Right lobe of liver (tissue), 6 donors: ENCODE data around the gene SLC2A4. TPM values are rescaled to one million over a fixed set of nuclear protein-coding genes. Genes with fewer than 3 reads are reported as not detected.

Source experiments
- ATAC-seq, 4 donors: fragments of 200-7000 bp; cut with Tn5 transposase; one replicate each; pipeline ENCODE4 v1.9.1; 2020; ENCODE audit warnings: mild to moderate bottlenecking in 4 of 4, moderate library complexity in 4 of 4
- DNase-seq, 3 donors: peaks; one replicate each; pipeline ENCODE4 v3.0.0-alpha.2; 2020
- H3K27ac ChIP-seq, 3 donors: fragments of 200-600 bp; one replicate each; pipeline ENCODE4 v1.8.0; 2022
- H3K27me3 ChIP-seq, 2 donors: fragments of 200-600 bp; one replicate each; pipeline ENCODE4 v1.8.0; 2022
- H3K36me3 ChIP-seq, 4 donors: fragments of 200-600 bp; sonication (generic) in 1 of 4; one replicate each; pipeline versions ENCODE4 v1.5.1 to v1.8.0; 2017 to 2022; ENCODE audit warnings: control low read depth in 1 of 4
- H3K4me1 ChIP-seq, 4 donors: fragments of 200-600 bp; sonication (generic) in 1 of 4; one replicate each; pipeline versions ENCODE4 v1.5.1 to v1.8.0; 2017 to 2022; ENCODE audit warnings: control low read depth in 1 of 4
- H3K4me3 ChIP-seq, 3 donors: fragments of 200-600 bp; one replicate each; pipeline ENCODE4 v1.8.0; 2022
- H3K9me3 ChIP-seq, 4 donors: fragments of 200-600 bp; sonication (generic) in 1 of 4; one replicate each; pipeline versions ENCODE4 v1.5.1 to v1.8.0; 2017 to 2022; ENCODE audit warnings: control low read depth in 1 of 4
- CTCF ChIP-seq, 4 donors: fragments of 200-600 bp in 3 of 4; fragments of 450-650 bp in 1 of 4; IDR thresholded peaks; one replicate each; pipeline versions ENCODE4 v1.5.1 to v1.8.0; 2016 to 2022; ENCODE audit warnings: antibody characterized with exemption in 4 of 4, mild to moderate bottlenecking in 2 of 4
- POLR2A ChIP-seq: fragments of 450-650 bp; IDR thresholded peaks from one replicate; pipeline ENCODE4 v1.6.1; 2017; ENCODE audit warnings: antibody characterized with exemption, mild to moderate bottlenecking
- WGBS: methylation state at CpG from one replicate; pipeline ENCODE4 v1.1.6; 2018; ENCODE audit warnings: low coverage, low lambda C conversion rate; ENCODE audit not compliant: insufficient coverage; ENCODE audit errors: missing lambda C conversion rate; 5-methylcytosine and 5-hydroxymethylcytosine counted together
- intact Hi-C, 2 donors: fragments of 100-400 bp; cut with DNase I; formaldehyde crosslinking; loops; one replicate each; pipeline versions ENCODE4 v1.11.2 to v1.14.1; 2022
- total RNA-seq, 6 experiments: library from RNA; depleted of rRNA in 2 of 6; stranded (reverse); fragments of >200 nt in 2 of 6; fragmentation: NEBNext Ultra II Directional in 3 of 6; extraction: Animal tissue kit (Norgen Biotek cat#: 25700) in 3 of 6; gene quantifications; one replicate each; pipeline versions ENCODE4 v1.1.0 to v1.2.4, GENCODE V29; 2016 to 2023
- donor health status: DM: no; HTN: yes; CAD: no.
- donor health status: DM: no; HTN: no; CAD: no.
- donor health status: DM: no; HTN: no; CAD: no.
- donor health status: DM: no; HTN: yes; CAD: no.
- donor health status: DM: no; HTN: yes; CAD: no.

Gene SLC2A4
- total RNA-seq, 6 experiments from 2014 or later: 0.66 to 2.1 (median 1.4) TPM

- peaks cover 0 to 5% (median 1%) of the 10 kb centered on the region in 4 donors for H3K4me1 ChIP-seq
- H3K36me3 ChIP-seq: no peaks in the 10 kb centered on the region
- no peaks in the 10 kb centered on the region for H3K27me3 ChIP-seq
- no peak overlapping the region for H3K27ac ChIP-seq
- no peak for TF ChIP-seq POLR2A
- H3K4me3 ChIP-seq: no peak overlapping the region
- DNase-seq (no peak), ATAC-seq (no peak)
- H3K9me3 ChIP-seq: no peaks in the 10 kb centered on the region
- intact Hi-C loops: no loop called here
- 95% methylated on average over 5 of the region's 7 CpGs for WGBS
Observed at GRCh38 chr17:7304179-7304578, 22.7 kb downstream of the SLC2A4 start.

DNA sequence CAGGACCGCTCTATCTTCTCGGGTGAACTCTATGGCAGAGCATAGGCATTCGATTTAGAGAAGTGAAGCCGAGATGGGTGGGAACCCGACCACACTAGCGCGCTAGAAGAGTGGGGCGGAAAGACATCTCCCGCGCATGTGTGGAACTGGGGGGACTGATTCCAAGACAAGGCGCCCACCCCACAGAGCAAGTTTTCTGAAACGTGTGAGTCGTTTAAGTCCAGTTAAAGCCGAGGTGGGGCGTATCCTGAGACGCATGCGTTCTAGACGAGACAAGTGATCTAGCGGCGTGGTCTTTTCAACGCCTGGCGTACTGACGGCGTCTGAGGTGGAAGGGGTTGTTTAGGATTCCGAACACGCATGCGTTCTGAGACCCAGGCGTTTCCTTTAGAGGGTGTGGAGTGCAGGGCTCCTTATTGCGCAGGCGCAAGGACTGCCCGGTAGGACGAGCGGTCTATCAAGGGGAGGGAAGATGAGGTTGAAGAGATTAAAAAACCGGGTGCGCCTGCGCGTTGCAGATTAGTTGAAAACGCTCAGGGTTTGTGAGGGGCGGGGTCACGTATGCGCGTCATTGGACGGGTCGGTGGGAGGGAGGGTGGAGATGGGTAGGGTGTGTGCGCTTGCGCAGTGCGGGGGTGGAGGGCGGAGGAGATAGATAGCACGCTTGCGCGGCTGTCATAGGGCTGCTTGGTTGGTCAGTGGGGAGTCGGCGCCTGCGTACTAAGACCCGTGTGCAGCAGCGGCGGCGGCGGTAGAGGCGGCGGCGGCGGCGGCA lies 25.6 kb downstream of the SLC2A4 start, which contains the start of gene EIF5A:
Gene EIF5A, plus strand, starts transcription at position 718 of the 775 bp plus-strand sequence. CDS start 2,008 bp downstream, outside the sequence.
- peak; percentile 88 to 91 (median 89) for ATAC-seq

DNA sequence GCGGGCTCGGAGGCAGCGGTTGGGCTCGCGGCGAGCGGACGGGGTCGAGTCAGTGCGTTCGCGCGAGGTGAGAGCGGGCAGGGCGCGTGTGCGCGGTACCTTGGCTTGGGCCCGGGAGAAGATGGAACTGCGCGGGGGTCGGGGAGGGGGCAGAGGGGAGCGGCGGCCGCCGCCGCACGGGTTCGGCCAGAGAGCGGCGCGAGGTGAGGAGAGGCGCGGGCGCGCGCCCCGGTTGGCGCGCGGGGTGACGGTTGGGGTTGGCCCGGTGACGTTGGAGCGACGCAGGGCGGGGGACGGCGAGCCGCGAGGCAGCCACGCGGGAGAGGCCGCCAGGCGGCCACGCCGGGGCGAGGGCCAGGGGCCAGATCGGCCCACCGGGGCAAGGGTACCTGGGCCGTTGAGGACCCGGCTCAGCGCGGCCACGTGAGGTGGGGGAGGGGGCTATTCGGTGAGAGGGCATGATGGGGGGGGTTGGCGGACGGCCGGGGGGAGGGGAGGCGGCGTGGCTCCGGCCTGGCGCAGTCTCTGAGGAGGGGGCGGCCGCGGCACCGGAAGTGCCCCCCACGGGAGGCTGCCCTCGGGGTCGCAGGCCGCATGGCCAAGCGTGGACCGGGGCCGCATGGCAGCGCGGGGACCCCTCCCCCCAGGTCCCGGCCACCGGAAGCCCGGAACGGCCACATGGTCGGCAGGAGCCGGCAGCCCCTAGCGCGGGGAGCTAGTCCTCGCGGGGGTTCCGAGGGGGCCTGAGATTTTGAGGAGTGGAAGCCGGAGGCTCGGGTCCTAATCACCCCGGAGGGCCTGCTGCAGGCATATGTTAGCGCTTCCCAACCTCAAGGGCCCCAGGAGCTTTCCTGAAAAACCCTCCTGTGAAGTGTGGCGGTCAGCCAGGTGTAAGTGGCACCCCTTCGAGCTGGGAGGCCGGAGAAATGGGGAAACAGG lies 26.4 kb downstream of the SLC2A4 start:
- DNase-seq (peak; percentile 67 to 70 (median 69)), ATAC-seq (peak in 2 of 4 donors; percentile 0 to 11)
- H3K4me3 ChIP-seq: peak overlapping the region; percentile 97 to 98 (median 97)
- intact Hi-C loops: no loop called here
- peaks cover 11 to 36% (median 25%) of the 10 kb centered on the region in 4 donors for H3K36me3 ChIP-seq
- no peaks in the 10 kb centered on the region for H3K27me3 ChIP-seq
- peaks cover 0 to 14% (median 7%) of the 10 kb centered on the region in 4 donors for H3K4me1 ChIP-seq
- no peaks in the 10 kb centered on the region for H3K9me3 ChIP-seq
- WGBS: 0% methylated on average over 4 of the region's 104 CpGs
- peak overlapping the region; percentile 76 to 93 (median 77) for H3K27ac ChIP-seq
- TF ChIP-seq CTCF (IDR thresholded peaks at IDR 0.05): no peak
- TF ChIP-seq POLR2A: no peak

More for the DNA sequence above, 25.6 kb downstream of the SLC2A4 start, which contains the start of gene EIF5A:
- intact Hi-C loops: no loop called here
- no peaks in the 10 kb centered on the region for H3K27me3 ChIP-seq
- WGBS: under 1% methylated on average over 47 of the region's 64 CpGs
- TF ChIP-seq POLR2A: peak; percentile 89
- TF ChIP-seq CTCF (IDR thresholded peaks at IDR 0.05): no peak
- H3K27ac ChIP-seq: peak within 1 kb of the TSS; percentile 77 to 93 (median 85)
- H3K4me1 ChIP-seq: peaks cover 0 to 14% (median 7%) of the 10 kb centered on the region in 4 donors
- H3K9me3 ChIP-seq: no peaks in the 10 kb centered on the region
- H3K36me3 ChIP-seq: peaks cover 11 to 27% (median 20%) of the 10 kb centered on the region in 4 donors
- peak; percentile 100 for DNase-seq
- H3K4me3 ChIP-seq: peak within 1 kb of the TSS; percentile 97 to 98 (median 97)

- peaks cover 11 to 44% (median 29%) of the 10 kb centered on the region in 4 donors for H3K36me3 ChIP-seq
- intact Hi-C loops: no loop called here
- ATAC-seq: peak; percentile 33 to 37 (median 35)
- DNase-seq: peak; percentile 65 to 84 (median 78)
- TF ChIP-seq CTCF (IDR thresholded peaks at IDR 0.05) (no peak), POLR2A (peak; percentile 42)
- no peaks in the 10 kb centered on the region for H3K27me3 ChIP-seq
- peak overlapping the region; percentile 97 to 98 (median 97) for H3K4me3 ChIP-seq
- H3K27ac ChIP-seq: peak overlapping the region; percentile 76 to 93 (median 77)
- no peaks in the 10 kb centered on the region for H3K9me3 ChIP-seq
- WGBS: 0% methylated on average over 11 of the region's 14 CpGs
- H3K4me1 ChIP-seq: peaks cover 0 to 14% (median 7%) of the 10 kb centered on the region in 4 donors
Observed at GRCh38 chr17:7308625-7309433, 27.3 kb downstream of the SLC2A4 start.
